Hippocampal formation (tissue), 2 donors: Measurements from ENCODE around the gene LEPR.

Experiments used
- DNase-seq, 2 donors: peaks; one replicate each; lab custom pipeline; 2025; lab: John Stamatoyannopoulos, UW

The LEPR gene

GRCh38 chr1:65409816-65410326 lies 10.6 kb upstream of the LEPR start:
- no peak for DNase-seq

GRCh38 chr1:65412256-65412983 lies 8.0 kb upstream of the LEPR start:
- no peak for DNase-seq

DNA sequence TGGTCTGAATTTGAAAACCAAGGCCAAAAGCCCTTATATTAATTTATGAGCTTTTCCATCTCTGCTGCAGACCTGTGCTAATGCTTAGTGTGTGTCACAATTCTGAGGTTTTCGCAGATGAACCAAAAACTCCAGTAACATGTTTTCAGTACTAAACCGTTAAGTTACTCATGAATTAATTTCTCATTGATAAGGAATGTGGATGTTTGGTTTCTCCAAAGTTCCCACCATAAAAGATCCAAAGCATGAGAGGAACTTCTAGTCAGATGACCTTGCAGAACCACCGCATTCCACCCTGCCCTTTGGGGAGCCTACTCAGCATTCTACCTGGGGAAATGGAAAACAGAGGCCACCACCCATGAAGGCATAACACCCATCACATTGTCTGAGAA lies 7.5 kb upstream of the LEPR start:
- no peak for DNase-seq

DNA sequence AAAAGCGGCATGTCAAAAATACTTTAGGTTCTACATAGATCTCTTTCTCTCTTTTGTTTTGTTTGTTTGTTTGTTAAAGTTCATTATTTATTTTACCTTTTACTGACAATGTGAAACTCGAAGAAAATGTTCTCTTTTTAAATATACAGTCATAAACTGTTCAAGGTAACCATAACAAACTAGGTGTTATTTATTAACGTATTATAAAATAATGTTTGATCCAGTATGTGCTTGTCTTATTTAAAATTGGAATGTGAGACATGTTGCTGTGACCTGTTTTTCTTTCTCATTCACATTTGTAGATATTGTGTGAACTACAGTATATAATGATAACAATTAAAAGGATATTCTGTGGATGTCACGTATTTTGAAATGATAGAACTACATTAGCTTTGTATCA lies 5.9 kb upstream of the LEPR start:
- no peak for DNase-seq

GRCh38 chr1:65416767-65417166 lies 3.7 kb upstream of the LEPR start:
- no peak for DNase-seq

GRCh38 chr1:65417729-65418128 lies 2.7 kb upstream of the LEPR start:
- no peak for DNase-seq

- no peak for DNase-seq
These were observed 1.8 kb upstream of the LEPR start for GRCh38 chr1:65418522-65419185.

DNA sequence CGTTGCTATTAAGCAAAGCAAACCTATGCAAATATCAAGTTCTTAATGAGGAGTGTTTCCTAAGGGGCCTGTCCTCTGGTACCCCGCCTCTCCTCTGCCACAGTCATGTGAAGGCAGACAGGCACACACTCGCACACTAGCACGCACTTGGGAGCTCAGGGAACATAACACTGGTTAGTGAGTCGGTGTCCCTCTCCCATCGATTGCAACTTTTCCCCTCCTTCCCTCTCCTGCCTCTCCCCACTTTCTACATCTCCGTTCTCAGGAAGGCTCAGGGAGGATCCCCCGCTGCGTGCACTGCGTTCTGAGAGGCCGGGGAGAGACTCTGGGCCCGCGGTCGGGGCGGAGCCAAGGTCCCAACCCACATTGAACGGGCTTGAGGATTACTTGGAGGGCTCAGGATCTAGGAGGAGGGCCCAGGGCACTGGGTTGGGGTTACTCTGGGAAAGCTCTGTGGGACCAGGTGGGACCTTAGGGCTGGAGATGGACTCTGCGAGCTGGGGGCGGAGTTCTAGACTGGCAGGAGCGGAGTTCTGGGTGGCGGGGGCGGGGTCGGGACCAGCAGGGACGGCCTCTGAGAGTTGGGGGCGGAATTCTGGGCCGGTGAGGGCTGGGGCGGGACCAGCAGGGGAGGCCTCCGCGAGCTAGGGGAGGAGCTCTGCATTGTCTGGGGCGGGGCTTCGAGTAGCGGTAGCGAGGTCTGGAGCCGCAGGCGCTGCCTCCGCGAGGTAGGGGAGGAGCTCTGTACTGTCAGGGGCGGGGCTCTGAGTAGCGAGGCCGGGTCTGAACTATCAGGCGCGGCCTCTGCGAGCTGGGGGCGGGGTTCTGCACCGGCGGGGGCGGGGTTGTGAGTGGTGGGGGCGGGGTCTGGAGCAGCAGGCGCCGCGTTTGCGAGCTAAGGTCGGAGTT lies 533 bp upstream of the LEPR start:
- DNase-seq: peak; percentile 98

- no peak for DNase-seq
These were observed 1.0 kb downstream of the LEPR start for GRCh38 chr1:65421351-65422025.

DNA sequence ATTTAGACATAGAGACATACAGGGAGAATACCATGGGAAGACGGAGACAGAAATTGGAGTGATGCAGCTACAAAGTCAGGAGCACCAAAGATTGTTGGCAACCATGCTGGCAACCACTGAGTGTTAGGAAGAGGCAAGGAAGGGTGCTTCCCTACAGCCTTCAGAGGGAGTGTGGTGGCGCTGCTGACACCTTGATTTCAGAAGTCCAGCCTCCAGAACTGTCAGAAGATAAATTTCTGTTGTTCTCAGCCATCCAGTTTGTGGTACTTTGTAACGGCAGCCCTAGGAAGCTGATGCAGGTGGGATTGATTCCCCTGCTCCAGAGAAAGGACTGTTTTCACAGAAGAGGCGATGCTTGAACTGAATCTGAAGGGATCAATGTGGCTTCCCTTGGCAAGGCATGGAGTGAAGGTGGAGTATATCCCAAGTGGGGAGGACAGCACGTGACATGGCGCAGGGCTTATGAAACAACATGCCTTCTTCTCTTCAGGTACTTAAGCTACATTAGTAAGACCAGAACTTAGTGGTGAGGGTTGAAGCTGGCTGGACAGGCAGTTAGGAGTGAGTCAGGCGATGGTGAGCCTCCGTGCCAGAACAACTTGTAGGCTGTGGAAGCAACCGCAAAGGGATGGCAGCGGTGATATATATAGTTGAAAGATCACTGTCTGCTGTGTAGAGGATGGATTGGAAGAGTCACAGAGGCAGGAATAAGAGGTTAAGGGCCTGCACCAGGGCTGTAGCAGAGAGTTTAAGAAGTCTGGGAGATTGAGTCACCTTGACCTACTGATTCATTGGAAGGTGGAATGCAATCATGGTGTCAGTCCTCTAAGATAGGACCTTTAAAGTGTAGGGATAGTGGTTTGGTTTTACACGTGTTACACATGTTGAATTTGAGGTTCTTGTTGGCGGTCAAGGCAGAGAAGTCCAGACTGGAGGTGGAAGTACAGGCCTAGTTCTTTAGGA lies 2.1 kb downstream of the LEPR start:
- DNase-seq: no peak

DNA sequence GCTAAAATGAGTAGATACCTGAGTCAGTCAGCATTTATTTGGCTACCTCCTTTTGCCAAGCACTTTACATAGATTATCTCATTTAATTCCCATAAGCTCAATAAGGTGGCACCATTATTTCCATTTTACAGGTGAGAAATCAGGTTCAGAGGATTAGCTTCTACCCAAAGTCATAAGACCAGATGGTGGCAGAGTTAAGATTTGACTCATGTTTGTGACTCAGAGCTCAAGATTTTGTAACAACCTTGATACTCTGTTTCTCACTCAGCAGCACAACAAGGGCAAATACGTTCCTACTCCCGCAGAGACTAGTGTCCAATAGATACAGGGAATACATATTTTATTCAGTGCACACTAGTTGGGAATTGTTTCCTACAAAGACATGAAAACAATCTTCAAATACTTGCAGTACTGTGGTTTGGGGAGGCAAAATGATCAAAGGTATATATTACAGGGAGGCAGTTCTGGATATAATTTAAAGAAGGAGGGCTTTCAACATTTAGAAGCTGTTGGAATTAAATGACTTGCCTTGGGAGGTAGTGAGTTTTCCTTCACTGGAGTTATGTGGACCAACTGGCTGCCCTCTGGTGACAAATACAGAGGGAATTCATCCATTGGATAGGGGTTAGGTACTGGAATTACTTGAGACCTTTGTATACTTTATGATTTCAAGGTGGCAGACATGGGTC lies 3.6 kb downstream of the LEPR start:
- no peak for DNase-seq

DNA sequence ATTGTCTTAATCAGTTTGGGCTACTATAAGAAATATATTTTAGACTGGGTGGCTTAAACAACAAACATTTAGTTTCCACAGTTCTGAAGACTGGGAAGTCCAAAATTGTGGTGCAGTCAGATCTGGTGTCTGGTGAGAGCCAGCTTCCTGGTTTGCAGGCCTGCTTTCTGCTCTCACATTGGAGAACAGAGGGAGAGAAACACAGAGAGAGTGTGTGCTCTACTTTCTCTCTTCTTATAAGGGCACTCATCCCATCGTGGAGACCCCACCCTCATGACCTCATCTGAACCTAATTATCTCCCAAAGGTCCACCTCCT lies 4.1 kb downstream of the LEPR start:
- no peak for DNase-seq

- DNase-seq: no peak
These were observed 4.5 kb downstream of the LEPR start for GRCh38 chr1:65425006-65425405.

- DNase-seq: no peak
These were observed 5.2 kb downstream of the LEPR start for GRCh38 chr1:65425697-65426096.

- DNase-seq: no peak
These were observed 8.6 kb downstream of the LEPR start for GRCh38 chr1:65429078-65429477.

- no peak for DNase-seq
These were observed 9.3 kb downstream of the LEPR start for GRCh38 chr1:65429806-65430205.

DNA sequence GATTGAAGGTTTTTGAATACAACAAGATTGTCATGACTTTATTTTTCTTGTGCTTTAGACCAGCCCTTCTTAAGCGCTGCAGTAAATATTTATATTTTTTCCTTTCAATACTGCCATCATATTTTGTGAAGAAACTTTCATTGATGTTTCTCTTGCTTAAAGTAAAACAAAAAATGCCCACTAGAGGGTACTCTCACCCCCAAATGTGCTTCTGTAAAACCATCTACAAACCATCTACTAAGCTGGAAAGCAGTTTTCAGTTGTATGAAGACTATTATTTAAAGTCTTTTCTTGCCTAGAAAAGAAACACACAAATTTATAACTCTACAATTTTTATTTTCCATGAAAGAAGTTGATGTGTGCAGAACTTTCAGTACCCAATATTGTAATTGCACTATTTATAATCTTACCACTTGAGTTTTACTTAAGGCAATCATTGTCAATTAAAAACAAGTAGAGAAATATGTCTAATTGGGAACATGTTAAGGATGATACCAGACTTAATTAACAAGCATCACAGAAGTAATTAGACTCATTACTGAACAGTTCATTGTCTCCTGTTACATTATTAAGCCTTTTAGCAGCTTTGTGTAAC lies 10.7 kb downstream of the LEPR start:
- DNase-seq: peak in 1 of 2 donors; percentile 64

- DNase-seq: no peak
These were observed 12.4 kb downstream of the LEPR start for GRCh38 chr1:65432918-65433317.

DNA sequence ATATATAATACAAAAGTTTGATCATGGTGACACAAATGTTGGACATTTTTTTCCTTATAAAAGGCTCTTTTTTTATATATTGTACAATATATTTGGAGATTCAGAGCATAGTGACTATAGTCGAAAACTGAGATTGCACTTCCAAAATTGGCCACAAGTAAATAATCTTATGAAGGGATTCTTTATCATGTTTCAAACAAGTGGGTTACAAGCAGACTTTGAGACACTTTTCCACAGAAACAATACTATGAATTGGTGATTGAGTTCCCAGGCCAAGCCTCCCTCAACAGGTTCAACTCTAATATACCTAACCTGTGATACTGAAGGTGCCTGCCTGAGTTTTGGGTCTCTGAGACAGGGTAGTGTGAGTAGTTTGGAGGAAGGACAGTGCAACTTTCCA lies 13.8 kb downstream of the LEPR start:
- no peak for DNase-seq

- no peak for DNase-seq
These were observed 14.3 kb downstream of the LEPR start for GRCh38 chr1:65434760-65435159.
